Endothelial cell of umbilical vein (primary cell): ENCODE measurements around the gene SCAMP2. TPM values are rescaled to one million over a fixed set of nuclear protein-coding genes. Genes with fewer than 3 reads are reported as not detected.
A peak's percentile ranks its signal among the peaks of the same experiment; 100 is the strongest.

Experiments
- BruUV-seq: library from RNA; stranded (reverse); fragments of 400-500 nt; replicated peaks from 2 replicates; lab custom pipeline; 2021; lab: Mats Ljungman, UMichigan
- CTCF ChIA-PET: fragments of 300-600, 350-600 bp; sonication (Branson Sonifier 250); formaldehyde crosslinking; loops from one replicate; lab custom pipeline; 2021; ENCODE audit warnings: antibody characterized with exemption, inconsistent platforms; lab: Charles Lee
- POLR2A ChIA-PET: fragments of 300-600, 350-600 bp; sonication (Branson Sonifier 250); formaldehyde crosslinking; loops from one replicate; lab custom pipeline; 2021; ENCODE audit warnings: antibody characterized with exemption, inconsistent platforms; lab: Charles Lee
- DNase-seq: peaks from one replicate; pipeline ENCODE4 v3.0.0-alpha.2; 2011; ENCODE audit warnings: low read depth, low spot score
- FAIRE-seq: peaks from 2 replicates; lab custom pipeline; 2011; peaks lifted over from hg19 to GRCh38; lab: Jason Lieb, UNC
- H2AFZ ChIP-seq: 2 replicates; pipeline ENCODE4 v1.6.0; 2012; ENCODE audit warnings: low read depth, low read length, control low read depth, inconsistent platforms
- H3K27ac ChIP-seq: 2 replicates; pipeline ENCODE4 v1.5.1; 2011; ENCODE audit warnings: low read depth, mild to moderate bottlenecking, control low read depth, low read length, moderate library complexity; ENCODE audit not compliant: insufficient read depth
- H3K27me3 ChIP-seq, 2 experiments: 2 replicates each; pipeline versions ENCODE4 v1.6.0 to v1.6.1; 2011; ENCODE audit warnings: low read length in 2 of 2, mixed read lengths in 1 of 2; ENCODE audit not compliant: control insufficient read depth in 2 of 2, insufficient read depth in 2 of 2
- H3K36me3 ChIP-seq, 2 experiments: 2 replicates in 1 of 2; 3 replicates in 1 of 2; pipeline ENCODE4 v1.5.1; 2011; ENCODE audit warnings: low read length in 2 of 2, mild to moderate bottlenecking in 1 of 2, moderate library complexity in 1 of 2; ENCODE audit not compliant: control insufficient read depth in 2 of 2, insufficient read depth in 2 of 2; ENCODE audit errors: extremely low read depth in 1 of 2
- H3K4me1 ChIP-seq: 3 replicates; pipeline ENCODE4 v1.5.1; 2011; ENCODE audit warnings: mild to moderate bottlenecking, low read length; ENCODE audit not compliant: control insufficient read depth, insufficient read depth; ENCODE audit errors: extremely low read depth
- H3K4me2 ChIP-seq: 2 replicates; pipeline ENCODE4 v1.6.1; 2011; ENCODE audit warnings: low read length, control low read depth, mixed read lengths; ENCODE audit not compliant: insufficient read depth
- H3K4me3 ChIP-seq, 3 experiments: fragments of 200-600 bp in 1 of 3; sonication (generic), shearing (Covaris generic) in 1 of 3; replicated peaks in 1 of 3; 2 replicates each; pipeline ENCODE4 v1.5.1; 2011 to 2016; ENCODE audit warnings: control low read depth in 3 of 3, low read length in 3 of 3, mild to moderate bottlenecking in 2 of 3, inconsistent platforms in 1 of 3, low read depth in 1 of 3, moderate library complexity in 1 of 3; ENCODE audit not compliant: insufficient read depth in 1 of 3
- H3K79me2 ChIP-seq: 2 replicates; pipeline ENCODE4 v1.6.0; 2012; ENCODE audit warnings: low read length, inconsistent platforms; ENCODE audit not compliant: control insufficient read depth, insufficient read depth
- H3K9ac ChIP-seq: replicated peaks from 2 replicates; pipeline ENCODE3; 2011; ENCODE audit warnings: low read length, control low read depth; ENCODE audit not compliant: insufficient read depth; ENCODE audit errors: extremely low read depth
- H3K9me1 ChIP-seq: replicated peaks from 3 replicates; pipeline ENCODE4 v1.6.0; 2011; ENCODE audit warnings: mild to moderate bottlenecking, low read length; ENCODE audit not compliant: control insufficient read depth, insufficient read depth; ENCODE audit errors: extremely low read depth
- H3K9me3 ChIP-seq: replicated peaks from 2 replicates; pipeline ENCODE4 v1.5.1; 2012; ENCODE audit warnings: low read length, inconsistent platforms; ENCODE audit not compliant: control insufficient read depth, insufficient read depth
- H4K20me1 ChIP-seq: replicated peaks from 2 replicates; pipeline ENCODE3; 2011; ENCODE audit warnings: mild to moderate bottlenecking, low read length; ENCODE audit not compliant: control insufficient read depth, insufficient read depth; ENCODE audit errors: extremely low read depth
- EZH2 ChIP-seq: IDR thresholded peaks from 2 replicates; pipeline ENCODE4 v1.6.1; 2012; ENCODE audit warnings: borderline replicate concordance, low read depth, mild to moderate bottlenecking, moderate library complexity, low read length, inconsistent platforms; ENCODE audit not compliant: severe bottlenecking
- FOS ChIP-seq: IDR thresholded peaks from 2 replicates; pipeline ENCODE4 v1.6.1; 2011; ENCODE audit warnings: mild to moderate bottlenecking, low read length, moderate library complexity, borderline replicate concordance; ENCODE audit not compliant: insufficient read depth
- GATA2 ChIP-seq: IDR thresholded peaks from 2 replicates; pipeline ENCODE4 v1.7.0; 2011; ENCODE audit warnings: low read depth, mild to moderate bottlenecking, moderate library complexity, mixed read lengths, low read length; ENCODE audit not compliant: insufficient read length, insufficient read depth
- JUN ChIP-seq: IDR thresholded peaks from 2 replicates; pipeline ENCODE4 v1.6.1; 2011; ENCODE audit warnings: borderline replicate concordance, low read depth; ENCODE audit not compliant: insufficient read length, insufficient read depth
- MYC ChIP-seq: IDR thresholded peaks from one replicate; pipeline ENCODE4 v1.6.1; 2011; ENCODE audit warnings: mild to moderate bottlenecking, low read depth, low read length
- POLR2A ChIP-seq: IDR thresholded peaks from 2 replicates; pipeline ENCODE4 v1.6.1; 2012; ENCODE audit warnings: low read depth, mild to moderate bottlenecking, control low read depth, low read length
- POLR2AphosphoS5 ChIP-seq: IDR thresholded peaks from 2 replicates; pipeline ENCODE4 v1.6.1; 2012; ENCODE audit warnings: low read depth, mild to moderate bottlenecking, control low read depth, low read length, moderate library complexity; ENCODE audit not compliant: insufficient read depth
- dilution Hi-C: fragments of 300-500 bp; cut with MboI; formaldehyde crosslinking; loops from one replicate; pipeline ENCODE4 v1.15.0; 2019; ENCODE audit warnings: low sequenced_read_pairs; ENCODE audit not compliant: extremely low pct_ligation_motif_present
- intact Hi-C: fragments of 100-400 bp; cut with micrococcal nuclease; formaldehyde crosslinking; loops from one replicate; pipeline ENCODE4 v1.10.0; 2022
- polyA plus RNA-seq, 4 experiments: library from polyadenylated mRNA; depleted of rRNA in 3 of 4; stranded (reverse) in 3 of 4; unstranded in 1 of 4; fragments of >200 nt; gene quantifications; 2 replicates each; pipeline versions ENCODE4 v1.2.1 to v1.2.3, GENCODE V29; 2011 to 2012; ENCODE audit warnings: missing spikeins in 1 of 4
- total RNA-seq: library from RNA; stranded (reverse); gene quantifications from 2 replicates; pipeline ENCODE4 v1.2.3, GENCODE V29; 2021
- TF ChIP-seq, protein P1 (sequence below), 2 donors: IDR thresholded peaks; 1 replicate in 1 of 2; 2 replicates in 1 of 2; pipeline ENCODE4 v1.5.1; 2011; ENCODE audit warnings: low read length in 2 of 2, mild to moderate bottlenecking in 2 of 2, moderate library complexity in 2 of 2, control low read depth in 1 of 2, inconsistent platforms in 1 of 2, low read depth in 1 of 2; ENCODE audit not compliant: insufficient read depth in 1 of 2; ENCODE audit errors: extremely low read depth in 1 of 2
- TF ChIP-seq, protein P2 (sequence below): IDR thresholded peaks from 2 replicates; pipeline ENCODE4 v1.6.1; 2011; ENCODE audit not compliant: insufficient read depth, insufficient read length

SCAMP2 gene
- total and polyA plus RNA-seq, 2 donors (not counting 3 experiments of a cell fraction or from before 2014, with no cell fraction given), result 67.3 to 256 TPM

DNA sequence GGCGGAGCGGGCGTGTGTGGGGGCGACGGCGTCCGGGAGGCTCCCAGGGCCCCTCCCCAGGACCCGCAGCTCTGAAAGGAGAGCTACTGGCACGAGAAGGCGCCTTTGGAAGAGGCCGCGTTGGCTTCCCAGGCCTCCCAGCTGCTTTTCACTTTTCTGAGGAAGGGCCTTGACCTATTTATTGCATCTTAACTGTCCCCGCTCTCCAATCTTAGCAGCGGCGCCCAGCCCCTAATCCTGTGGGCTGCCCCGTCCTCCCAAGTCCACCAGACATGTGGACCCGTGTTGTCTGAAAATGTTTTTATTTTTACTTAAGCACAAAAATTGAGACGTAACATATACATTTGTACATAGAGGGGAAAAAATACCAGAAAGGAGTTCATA lies 29.7 kb downstream of the SCAMP2 start:
- Histone ChIP-seq H4K20me1 (no peaks in the 10 kb centered on the region), H3K9me1 (no peaks in the 10 kb centered on the region), H3K9ac (peak overlapping the region; percentile 59), H3K4me2 (peak overlapping the region; percentile 57), H3K4me3 (peak overlapping the region in 2 of 3 experiments; percentile 12 to 71), H2AFZ (peak overlapping the region; percentile 1), H3K79me2 (peaks cover 2% of the 10 kb centered on the region), H3K9me3 (no peaks in the 10 kb centered on the region), H3K4me1 (peaks cover 11% of the 10 kb centered on the region), H3K27me3 (no peaks in the 10 kb centered on the region), H3K27ac (peak overlapping the region; percentile 60), H3K36me3 (peaks cover 0 to 20% of the 10 kb centered on the region in 2 experiments)
- POLR2A ChIA-PET, result no interaction called here
- dilution Hi-C loops (no loop called here), intact Hi-C loops (loop anchor here (1.0 to 5.0 kb wide), 5 partner anchors 30 to 107 kb away; partner anchors contain the start of genes COX5A and SCAMP2)
- CTCF ChIA-PET, result interaction anchor here (0.9 to 5.3 kb wide), 8 partner anchors 21 to 107 kb away, joined by 3 to 37 read pairs (median 6); no protein-coding TSS in a partner anchor
- TF ChIP-seq JUN (no peak), POLR2A (no peak), EZH2 (no peak), POLR2AphosphoS5 (no peak), MYC (no peak), FOS (no peak), GATA2 (no peak)
- TF ChIP-seq, protein P1, sequence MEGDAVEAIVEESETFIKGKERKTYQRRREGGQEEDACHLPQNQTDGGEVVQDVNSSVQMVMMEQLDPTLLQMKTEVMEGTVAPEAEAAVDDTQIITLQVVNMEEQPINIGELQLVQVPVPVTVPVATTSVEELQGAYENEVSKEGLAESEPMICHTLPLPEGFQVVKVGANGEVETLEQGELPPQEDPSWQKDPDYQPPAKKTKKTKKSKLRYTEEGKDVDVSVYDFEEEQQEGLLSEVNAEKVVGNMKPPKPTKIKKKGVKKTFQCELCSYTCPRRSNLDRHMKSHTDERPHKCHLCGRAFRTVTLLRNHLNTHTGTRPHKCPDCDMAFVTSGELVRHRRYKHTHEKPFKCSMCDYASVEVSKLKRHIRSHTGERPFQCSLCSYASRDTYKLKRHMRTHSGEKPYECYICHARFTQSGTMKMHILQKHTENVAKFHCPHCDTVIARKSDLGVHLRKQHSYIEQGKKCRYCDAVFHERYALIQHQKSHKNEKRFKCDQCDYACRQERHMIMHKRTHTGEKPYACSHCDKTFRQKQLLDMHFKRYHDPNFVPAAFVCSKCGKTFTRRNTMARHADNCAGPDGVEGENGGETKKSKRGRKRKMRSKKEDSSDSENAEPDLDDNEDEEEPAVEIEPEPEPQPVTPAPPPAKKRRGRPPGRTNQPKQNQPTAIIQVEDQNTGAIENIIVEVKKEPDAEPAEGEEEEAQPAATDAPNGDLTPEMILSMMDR (IDR thresholded peaks at IDR 0.05; ENCODE audit: extremely low read depth in 1 of 2, insufficient read depth in 1 of 2, low read depth in 1 of 2, low read length in 2 of 2), result no peak
- TF ChIP-seq, protein P2, sequence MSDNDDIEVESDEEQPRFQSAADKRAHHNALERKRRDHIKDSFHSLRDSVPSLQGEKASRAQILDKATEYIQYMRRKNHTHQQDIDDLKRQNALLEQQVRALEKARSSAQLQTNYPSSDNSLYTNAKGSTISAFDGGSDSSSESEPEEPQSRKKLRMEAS, result no peak
- DNase-seq, result no peak
- BruUV-seq, result TSS peak; percentile 97
- no peak for FAIRE-seq
